ENCODE measurements around the gene GPR55.

The GPR55 gene

DNA sequence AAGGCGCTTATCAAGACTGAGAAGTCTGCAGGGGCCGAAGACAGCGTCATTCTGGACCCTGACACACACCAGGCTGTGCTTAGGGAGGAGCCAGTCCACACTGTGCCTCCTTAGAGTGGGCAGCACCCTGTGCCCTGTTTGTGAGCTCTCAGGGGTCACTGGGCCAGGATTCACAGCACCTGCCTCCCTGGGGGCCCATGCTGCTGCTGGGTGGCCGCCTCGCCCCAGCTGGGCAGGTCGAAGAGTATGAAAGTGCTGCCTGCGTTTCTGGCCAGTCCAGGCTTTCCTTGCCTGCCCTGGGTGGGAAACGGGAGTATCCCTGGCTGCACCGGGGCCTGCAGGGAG is 15.4 kb upstream of the GPR55 start:
- Histone ChIP-seq H3K36me3 (ENCODE audit: insufficient read depth) (no peaks in the 10 kb centered on the region), H4K20me1 (ENCODE audit: insufficient read depth) (no peaks in the 10 kb centered on the region), H3K27me3 (ENCODE audit: insufficient read depth, low read depth) (no peaks in the 10 kb centered on the region), H3K9ac (no peak overlapping the region), H2AFZ (ENCODE audit: low read depth) (no peak overlapping the region), H3K4me2 (no peak overlapping the region), H3K4me3 (IDR thresholded peaks at IDR 0.05; ENCODE audit: insufficient read depth, low read depth, low read length) (no peak overlapping the region), H3K79me2 (ENCODE audit: insufficient read depth, low read depth) (no peaks in the 10 kb centered on the region), H3K27ac (no peak overlapping the region), H3K4me1 (ENCODE audit: low read depth, poor library complexity, severe bottlenecking) (no peaks in the 10 kb centered on the region)
- TF ChIP-seq, protein P1, sequence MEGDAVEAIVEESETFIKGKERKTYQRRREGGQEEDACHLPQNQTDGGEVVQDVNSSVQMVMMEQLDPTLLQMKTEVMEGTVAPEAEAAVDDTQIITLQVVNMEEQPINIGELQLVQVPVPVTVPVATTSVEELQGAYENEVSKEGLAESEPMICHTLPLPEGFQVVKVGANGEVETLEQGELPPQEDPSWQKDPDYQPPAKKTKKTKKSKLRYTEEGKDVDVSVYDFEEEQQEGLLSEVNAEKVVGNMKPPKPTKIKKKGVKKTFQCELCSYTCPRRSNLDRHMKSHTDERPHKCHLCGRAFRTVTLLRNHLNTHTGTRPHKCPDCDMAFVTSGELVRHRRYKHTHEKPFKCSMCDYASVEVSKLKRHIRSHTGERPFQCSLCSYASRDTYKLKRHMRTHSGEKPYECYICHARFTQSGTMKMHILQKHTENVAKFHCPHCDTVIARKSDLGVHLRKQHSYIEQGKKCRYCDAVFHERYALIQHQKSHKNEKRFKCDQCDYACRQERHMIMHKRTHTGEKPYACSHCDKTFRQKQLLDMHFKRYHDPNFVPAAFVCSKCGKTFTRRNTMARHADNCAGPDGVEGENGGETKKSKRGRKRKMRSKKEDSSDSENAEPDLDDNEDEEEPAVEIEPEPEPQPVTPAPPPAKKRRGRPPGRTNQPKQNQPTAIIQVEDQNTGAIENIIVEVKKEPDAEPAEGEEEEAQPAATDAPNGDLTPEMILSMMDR (conservative IDR thresholded peaks at IDR 0.05; ENCODE audit: low read depth, low read length) = no peak

DNA sequence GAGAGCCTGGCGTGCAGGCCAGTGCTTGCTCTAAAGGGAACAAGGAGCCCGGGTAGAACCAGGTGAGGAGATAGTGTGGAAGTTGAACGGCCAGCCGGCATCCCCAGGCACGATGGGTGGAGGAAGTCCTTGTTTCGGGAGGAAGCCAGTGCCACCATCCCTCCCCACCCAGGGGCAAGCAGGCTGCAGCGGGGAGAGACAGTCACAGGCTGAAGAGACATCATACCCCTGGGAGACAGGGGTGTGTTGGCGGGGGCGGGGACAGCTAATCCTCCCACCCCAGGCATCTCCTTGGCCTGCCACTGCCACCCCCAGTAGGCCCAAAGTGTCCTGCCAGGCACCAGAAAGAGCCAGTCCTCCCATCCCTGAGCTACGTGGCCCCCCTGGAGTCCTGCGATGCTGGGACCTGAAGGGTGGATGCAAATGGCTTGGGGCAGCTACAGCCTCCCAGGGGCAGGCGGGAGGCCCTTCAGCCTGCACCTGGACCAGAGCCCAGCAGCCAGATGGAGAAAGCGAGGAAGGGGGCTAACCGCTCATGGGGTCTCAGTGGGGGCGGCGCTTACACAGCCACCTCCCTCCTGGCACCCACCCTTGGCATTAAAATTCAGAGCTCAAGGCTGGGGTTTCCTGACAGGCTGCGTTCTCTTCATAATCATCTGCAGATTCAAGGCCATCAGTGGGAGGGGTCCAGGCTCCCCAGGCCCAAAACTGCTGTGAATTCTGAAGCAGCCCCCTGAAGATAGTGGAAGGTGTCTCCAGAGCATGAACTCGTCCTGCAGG is 14.8 kb upstream of the GPR55 start:
- TF ChIP-seq, protein P1 (conservative IDR thresholded peaks at IDR 0.05; ENCODE audit: low read depth, low read length) = no peak
- Histone ChIP-seq H3K9ac (no peak overlapping the region), H3K27me3 (ENCODE audit: insufficient read depth, low read depth) (no peaks in the 10 kb centered on the region), H3K36me3 (ENCODE audit: insufficient read depth) (no peaks in the 10 kb centered on the region), H3K27ac (no peak overlapping the region), H3K4me3 (IDR thresholded peaks at IDR 0.05; ENCODE audit: insufficient read depth, low read depth, low read length) (no peak overlapping the region), H3K4me2 (no peak overlapping the region), H2AFZ (ENCODE audit: low read depth) (no peak overlapping the region), H4K20me1 (ENCODE audit: insufficient read depth) (no peaks in the 10 kb centered on the region), H3K4me1 (ENCODE audit: low read depth, poor library complexity, severe bottlenecking) (no peaks in the 10 kb centered on the region), H3K79me2 (ENCODE audit: insufficient read depth, low read depth) (no peaks in the 10 kb centered on the region)

DNA sequence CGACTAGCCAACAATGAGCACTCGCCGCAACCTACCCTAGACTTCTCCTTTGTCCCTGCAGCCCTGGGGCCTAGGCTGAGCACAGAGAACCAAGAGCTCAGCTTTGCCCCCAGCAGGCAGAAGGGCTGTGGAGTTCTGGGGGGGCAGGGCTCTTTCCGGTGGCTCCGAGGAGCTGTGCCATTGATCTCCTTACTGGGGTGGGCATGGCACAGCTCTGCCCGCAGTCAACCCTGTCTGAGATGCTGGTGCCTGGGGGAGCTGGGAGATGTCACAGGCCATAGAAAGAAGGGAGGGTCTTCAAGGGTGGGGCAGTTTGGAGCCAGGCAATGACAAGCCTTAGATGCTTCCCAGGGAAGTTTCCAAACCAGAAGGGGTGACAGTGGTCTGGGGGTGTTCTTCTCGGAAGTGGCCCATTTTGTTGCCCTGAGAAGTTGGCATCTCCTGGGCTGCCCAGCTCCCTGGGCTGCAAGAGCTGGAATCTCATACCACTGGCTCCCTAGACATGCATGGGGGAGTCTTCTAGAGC is 14.1 kb upstream of the GPR55 start:
- no peak overlapping the region for H2AFZ ChIP-seq (ENCODE audit: low read depth)
- no peaks in the 10 kb centered on the region for H3K27me3 ChIP-seq (ENCODE audit: insufficient read depth, low read depth)
- H3K9ac ChIP-seq = no peak overlapping the region
- TF ChIP-seq, protein P1 (conservative IDR thresholded peaks at IDR 0.05; ENCODE audit: low read depth, low read length) = no peak
- H3K4me3 ChIP-seq (IDR thresholded peaks at IDR 0.05; ENCODE audit: insufficient read depth, low read depth, low read length) = no peak overlapping the region
- H4K20me1 ChIP-seq (ENCODE audit: insufficient read depth) = no peaks in the 10 kb centered on the region
- no peaks in the 10 kb centered on the region for H3K79me2 ChIP-seq (ENCODE audit: insufficient read depth, low read depth)
- H3K27ac ChIP-seq = no peak overlapping the region
- H3K4me1 ChIP-seq (ENCODE audit: low read depth, poor library complexity, severe bottlenecking) = no peaks in the 10 kb centered on the region
- no peak overlapping the region for H3K4me2 ChIP-seq
- H3K36me3 ChIP-seq (ENCODE audit: insufficient read depth) = no peaks in the 10 kb centered on the region

DNA sequence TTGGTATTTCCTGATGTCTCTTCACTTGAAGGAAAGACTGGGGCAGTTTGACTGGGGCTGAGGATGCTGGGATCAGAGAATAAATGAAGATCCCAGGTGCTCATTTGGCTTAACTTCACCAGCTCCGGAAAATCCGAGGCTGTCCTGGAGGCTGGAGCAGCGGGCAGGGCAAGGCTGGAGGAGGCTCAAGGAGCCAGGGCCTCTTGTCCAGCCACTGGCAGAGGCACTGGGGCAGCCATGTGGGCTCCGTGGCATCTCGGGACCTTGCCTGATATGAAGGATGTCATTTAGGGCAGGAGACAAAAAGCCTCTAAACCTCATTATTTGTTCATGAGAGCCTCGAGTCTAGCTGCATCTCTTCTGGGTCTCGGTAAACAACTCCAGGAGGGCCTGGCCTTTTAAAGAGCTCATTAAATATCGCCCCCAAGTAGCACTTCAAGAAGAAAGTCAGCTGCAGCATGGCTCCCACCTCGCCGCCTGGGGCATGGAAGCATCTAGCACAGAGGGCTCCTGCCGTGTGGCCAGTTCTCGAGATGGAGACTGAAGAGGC is 13.5 kb upstream of the GPR55 start:
- TF ChIP-seq, protein P1 (conservative IDR thresholded peaks at IDR 0.05; ENCODE audit: low read depth, low read length) = no peak
- no peaks in the 10 kb centered on the region for H3K27me3 ChIP-seq (ENCODE audit: insufficient read depth, low read depth)

More for the DNA sequence above, 13.5 kb upstream of the GPR55 start:
- Histone ChIP-seq H4K20me1 (ENCODE audit: insufficient read depth) (no peaks in the 10 kb centered on the region), H3K4me3 (IDR thresholded peaks at IDR 0.05; ENCODE audit: insufficient read depth, low read depth, low read length) (no peak overlapping the region), H2AFZ (ENCODE audit: low read depth) (no peak overlapping the region), H3K79me2 (ENCODE audit: insufficient read depth, low read depth) (no peaks in the 10 kb centered on the region), H3K9ac (no peak overlapping the region), H3K27ac (no peak overlapping the region), H3K4me2 (no peak overlapping the region), H3K36me3 (ENCODE audit: insufficient read depth) (no peaks in the 10 kb centered on the region), H3K4me1 (ENCODE audit: low read depth, poor library complexity, severe bottlenecking) (no peaks in the 10 kb centered on the region)

All from KMS-11 (cell line).